SK-N-SH (cell line): ENCODE results near the gene ZNF211. TPM values are rescaled to one million over a fixed set of nuclear protein-coding genes. Genes with fewer than 3 reads are reported as not detected.
A peak's percentile ranks its signal among the peaks of the same experiment; 100 is the strongest.

Experiments
- CTCF ChIA-PET: fragments of 300-600, 350-600 bp; formaldehyde crosslinking; extraction: SDS; loops from one replicate; lab custom pipeline; 2021; lab: Yijun Ruan, JAX
- POLR2A ChIA-PET: fragments of 350-600 bp; sonication (Branson Sonifier 250); formaldehyde crosslinking; extraction: SDS; loops from one replicate; lab custom pipeline; 2020; ENCODE audit warnings: antibody characterized with exemption, inconsistent platforms; lab: Yijun Ruan, JAX
- DNase-seq: peaks from one replicate; pipeline ENCODE4 v3.0.0; 2012
- H2AFZ ChIP-seq: fragments of 200-600 bp; sonication (generic); 2 replicates; pipeline ENCODE4 v1.8.1; 2016; ENCODE audit warnings: antibody characterized with exemption, mild to moderate bottlenecking, low read depth
- H3F3A ChIP-seq: fragments of 200-600 bp; sonication (generic); replicated peaks from 2 replicates; pipeline ENCODE3; 2016; ENCODE audit warnings: antibody characterized with exemption, mild to moderate bottlenecking; ENCODE audit not compliant: insufficient read depth
- H3K27ac ChIP-seq, 2 experiments: fragments of 200-500 bp in 1 of 2; fragments of 200-600 bp in 1 of 2; sonication (Bioruptor generic) in 1 of 2; sonication (generic), shearing (Covaris generic) in 1 of 2; 2 replicates each; pipeline versions ENCODE4 v1.5.1 to v1.6.1; 2014 to 2016; ENCODE audit warnings: low read depth in 2 of 2, inconsistent platforms in 1 of 2, low read length in 1 of 2, mild to moderate bottlenecking in 1 of 2, mixed read lengths in 1 of 2
- H3K27me3 ChIP-seq: fragments of 200-600 bp; sonication (generic), shearing (Covaris generic); 2 replicates; pipeline ENCODE4 v1.6.1; 2016; ENCODE audit warnings: mixed run types; ENCODE audit not compliant: insufficient read depth
- H3K36me3 ChIP-seq, 2 experiments: fragments of 200-500 bp in 1 of 2; fragments of 200-600 bp in 1 of 2; sonication (Bioruptor generic) in 1 of 2; sonication (generic) in 1 of 2; replicated peaks in 1 of 2; 2 replicates each; pipeline versions ENCODE3 to v1.5.1; 2014 to 2016; ENCODE audit warnings: low read length in 1 of 2, mild to moderate bottlenecking in 1 of 2; ENCODE audit not compliant: insufficient read depth in 2 of 2, control insufficient read depth in 1 of 2
- H3K4me1 ChIP-seq, 2 experiments: fragments of 200-500 bp in 1 of 2; fragments of 200-600 bp in 1 of 2; sonication (Bioruptor generic) in 1 of 2; sonication (generic), shearing (Covaris generic) in 1 of 2; 2 replicates each; pipeline versions ENCODE4 v1.5.1 to v1.6.1; 2014 to 2016; ENCODE audit warnings: low read depth in 1 of 2, low read length in 1 of 2, mixed run types in 1 of 2; ENCODE audit not compliant: insufficient read depth in 2 of 2, control insufficient read depth in 1 of 2
- H3K4me2 ChIP-seq: fragments of 200-600 bp; sonication (generic), shearing (Covaris generic); 2 replicates; pipeline ENCODE4 v1.6.1; 2017; ENCODE audit warnings: mixed run types
- H3K4me3 ChIP-seq, 2 experiments: fragments of 200-500 bp in 1 of 2; fragments of 200-600 bp in 1 of 2; sonication (Bioruptor generic) in 1 of 2; sonication (generic), shearing (Covaris generic) in 1 of 2; 2 replicates each; pipeline versions ENCODE4 v1.5.1 to v1.8.1; 2014 to 2016; ENCODE audit warnings: low read depth in 2 of 2, inconsistent platforms in 1 of 2, low read length in 1 of 2, mild to moderate bottlenecking in 1 of 2, mixed read lengths in 1 of 2, moderate library complexity in 1 of 2
- H3K79me2 ChIP-seq: fragments of 200-600 bp; sonication (generic); 2 replicates; pipeline ENCODE4 v1.8.1; 2017; ENCODE audit warnings: mild to moderate bottlenecking; ENCODE audit not compliant: insufficient read depth
- H3K9ac ChIP-seq: fragments of 200-600 bp; sonication (generic); 2 replicates; pipeline ENCODE4 v1.6.1; 2017; ENCODE audit warnings: mixed run types
- H3K9me2 ChIP-seq: fragments of 200-600 bp; sonication (generic); 2 replicates; pipeline ENCODE4 v1.6.1; 2017; ENCODE audit warnings: mixed run types
- H3K9me3 ChIP-seq: fragments of 200-600 bp; sonication (generic); 2 replicates; pipeline ENCODE4 v1.6.1; 2017; ENCODE audit warnings: mixed run types, mild to moderate bottlenecking, moderate library complexity
- H4K20me1 ChIP-seq: fragments of 200-600 bp; sonication (generic); 2 replicates; pipeline ENCODE4 v1.6.1; 2017; ENCODE audit warnings: mild to moderate bottlenecking, mixed run types; ENCODE audit not compliant: insufficient read depth
- EP300 ChIP-seq, 2 experiments: IDR thresholded peaks; 2 replicates each; pipeline versions ENCODE4 v1.4.0 to v1.6.1; 2012; ENCODE audit warnings: borderline replicate concordance in 1 of 2, low read depth in 1 of 2, low read length in 1 of 2
- GABPA ChIP-seq: IDR thresholded peaks from 2 replicates; pipeline ENCODE4 v1.4.0; 2012; ENCODE audit warnings: low read depth, mild to moderate bottlenecking
- JUND ChIP-seq: IDR thresholded peaks from 2 replicates; pipeline ENCODE4 v1.4.0; 2012
- NFIC ChIP-seq: IDR thresholded peaks from 2 replicates; pipeline ENCODE4 v1.4.0; 2012; ENCODE audit warnings: borderline replicate concordance
- PBX3 ChIP-seq: IDR thresholded peaks from 2 replicates; pipeline ENCODE4; 2012
- RAD21 ChIP-seq: IDR thresholded peaks from 2 replicates; pipeline ENCODE4 v1.6.1; 2012; ENCODE audit warnings: mild to moderate bottlenecking, low read length
- RCOR1 ChIP-seq: fragments of 150-350 bp; IDR thresholded peaks from 2 replicates; pipeline ENCODE4 v1.6.1; 2017; ENCODE audit warnings: antibody characterized with exemption, low read length
- RFX5 ChIP-seq: IDR thresholded peaks from 2 replicates; pipeline ENCODE4 v1.6.1; 2012; ENCODE audit warnings: mild to moderate bottlenecking, improper control_type of control experiment, low read length
- TAF1 ChIP-seq: IDR thresholded peaks from 2 replicates; pipeline ENCODE4 v1.6.1; 2012; ENCODE audit warnings: low read depth, mild to moderate bottlenecking, low read length, moderate library complexity, borderline replicate concordance
- TCF12 ChIP-seq: IDR thresholded peaks from 2 replicates; pipeline ENCODE4 v1.4.0; 2012
- TEAD4 ChIP-seq: IDR thresholded peaks from 2 replicates; pipeline ENCODE4 v1.4.0; 2012; ENCODE audit warnings: mild to moderate bottlenecking, borderline replicate concordance; ENCODE audit not compliant: insufficient read depth
- USF1 ChIP-seq: IDR thresholded peaks from 2 replicates; pipeline ENCODE4 v1.4.0; 2012; ENCODE audit warnings: low read depth, borderline replicate concordance
- USF2 ChIP-seq: fragments of 150-350 bp; IDR thresholded peaks from 2 replicates; pipeline ENCODE4 v1.6.1; 2017; ENCODE audit warnings: antibody characterized with exemption, low read length, low read depth, borderline replicate concordance
- YY1 ChIP-seq: IDR thresholded peaks from 2 replicates; pipeline ENCODE4 v1.4.0; 2012; ENCODE audit warnings: low read depth, mild to moderate bottlenecking
- WGBS: methylation state at CpG from one replicate; pipeline ENCODE4 v1.1.6; 2017; ENCODE audit warnings: low lambda C conversion rate; 5-methylcytosine and 5-hydroxymethylcytosine counted together
- polyA plus RNA-seq, 3 experiments: library from polyadenylated mRNA; depleted of rRNA; stranded (reverse); fragments of >200 nt; gene quantifications; 2 replicates each; pipeline ENCODE4 v1.2.3, GENCODE V29; 2012
- TF ChIP-seq, protein P1 (sequence below): IDR thresholded peaks from 2 replicates; pipeline ENCODE4 v1.6.1; 2012; ENCODE audit warnings: mild to moderate bottlenecking, low read depth, low read length, moderate library complexity

Gene ZNF211
- polyA plus RNA-seq, 1 of the 3 experiments (the other 2 are of a cell fraction): 8.6 TPM

DNA sequence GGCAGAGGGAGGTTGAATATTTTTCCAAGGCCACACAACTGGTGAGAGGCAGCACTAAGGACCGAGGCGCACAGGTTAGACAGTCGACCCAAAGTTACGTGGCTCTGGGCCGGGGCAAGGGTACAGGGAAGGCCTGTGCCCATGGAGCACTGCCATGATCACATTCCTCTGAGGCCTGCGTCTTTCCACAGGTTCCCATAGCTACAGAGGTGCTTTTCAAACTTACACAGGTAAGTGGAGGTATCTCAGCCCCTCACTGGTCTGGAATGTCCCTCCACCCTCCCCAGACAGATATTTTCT is 814 bp downstream of the ZNF211 start:
- Histone ChIP-seq H3K36me3 (peaks cover 32 to 46% of the 10 kb centered on the region in 2 experiments), H3K27me3 (no peaks in the 10 kb centered on the region), H3F3A (peaks cover 4% of the 10 kb centered on the region), H3K4me1 (peaks cover 0 to 13% of the 10 kb centered on the region in 2 experiments; a peak in 1 of 4 replicates), H2AFZ (peak overlapping the region; percentile 89; the same call in 1 of the 2 replicates), H3K27ac (no peak overlapping the region; a peak in 1 of 4 replicates), H3K9me3 (peaks cover 24% of the 10 kb centered on the region), H3K4me2 (peak overlapping the region; percentile 90), H3K4me3 (peak overlapping the region; percentile 85 to 86), H3K9ac (peak overlapping the region; percentile 77), H3K9me2 (no peaks in the 10 kb centered on the region), H4K20me1 (no peaks in the 10 kb centered on the region), H3K79me2 (peaks cover 16% of the 10 kb centered on the region)
- no peak for DNase-seq
- no peak for TF ChIP-seq USF1
- TF ChIP-seq YY1: no peak
- no peak for TF ChIP-seq JUND
- no peak for TF ChIP-seq RCOR1
- no peak for TF ChIP-seq GABPA
- TF ChIP-seq, protein P1, sequence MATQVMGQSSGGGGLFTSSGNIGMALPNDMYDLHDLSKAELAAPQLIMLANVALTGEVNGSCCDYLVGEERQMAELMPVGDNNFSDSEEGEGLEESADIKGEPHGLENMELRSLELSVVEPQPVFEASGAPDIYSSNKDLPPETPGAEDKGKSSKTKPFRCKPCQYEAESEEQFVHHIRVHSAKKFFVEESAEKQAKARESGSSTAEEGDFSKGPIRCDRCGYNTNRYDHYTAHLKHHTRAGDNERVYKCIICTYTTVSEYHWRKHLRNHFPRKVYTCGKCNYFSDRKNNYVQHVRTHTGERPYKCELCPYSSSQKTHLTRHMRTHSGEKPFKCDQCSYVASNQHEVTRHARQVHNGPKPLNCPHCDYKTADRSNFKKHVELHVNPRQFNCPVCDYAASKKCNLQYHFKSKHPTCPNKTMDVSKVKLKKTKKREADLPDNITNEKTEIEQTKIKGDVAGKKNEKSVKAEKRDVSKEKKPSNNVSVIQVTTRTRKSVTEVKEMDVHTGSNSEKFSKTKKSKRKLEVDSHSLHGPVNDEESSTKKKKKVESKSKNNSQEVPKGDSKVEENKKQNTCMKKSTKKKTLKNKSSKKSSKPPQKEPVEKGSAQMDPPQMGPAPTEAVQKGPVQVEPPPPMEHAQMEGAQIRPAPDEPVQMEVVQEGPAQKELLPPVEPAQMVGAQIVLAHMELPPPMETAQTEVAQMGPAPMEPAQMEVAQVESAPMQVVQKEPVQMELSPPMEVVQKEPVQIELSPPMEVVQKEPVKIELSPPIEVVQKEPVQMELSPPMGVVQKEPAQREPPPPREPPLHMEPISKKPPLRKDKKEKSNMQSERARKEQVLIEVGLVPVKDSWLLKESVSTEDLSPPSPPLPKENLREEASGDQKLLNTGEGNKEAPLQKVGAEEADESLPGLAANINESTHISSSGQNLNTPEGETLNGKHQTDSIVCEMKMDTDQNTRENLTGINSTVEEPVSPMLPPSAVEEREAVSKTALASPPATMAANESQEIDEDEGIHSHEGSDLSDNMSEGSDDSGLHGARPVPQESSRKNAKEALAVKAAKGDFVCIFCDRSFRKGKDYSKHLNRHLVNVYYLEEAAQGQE: no peak
- no peak for TF ChIP-seq TAF1
- TF ChIP-seq TEAD4: no peak
- TF ChIP-seq USF2: no peak
- TF ChIP-seq TCF12: no peak
- TF ChIP-seq PBX3: no peak
- TF ChIP-seq NFIC: no peak
- TF ChIP-seq RFX5: no peak
- TF ChIP-seq EP300 (IDR thresholded peaks at IDR 0.05; ENCODE audit: borderline replicate concordance in 1 of 2, low read depth in 1 of 2, low read length in 1 of 2): no peak
- TF ChIP-seq RAD21: no peak
- CTCF ChIA-PET: no interaction called here
- POLR2A ChIA-PET: interaction anchor here (1.1 kb wide), 1 partner anchor 20 kb away, joined by 6 read pairs; the partner anchor contains the start of gene ZNF134
- WGBS: 80% methylated on average over 6 of the region's 6 CpGs
